PFSK-1 (cell line): ENCODE measurements around the gene OBSL1.

Experiments
- FOXP2 ChIP-seq: optimal IDR thresholded peaks from 2 replicates; pipeline ENCODE3; 2011; ENCODE audit warnings: borderline replicate concordance, control low read depth, inconsistent platforms; ENCODE audit not compliant: insufficient read depth; ENCODE audit errors: extremely low read length, extremely low read depth
- POLR2AphosphoS5 ChIP-seq: IDR thresholded peaks from 2 replicates; pipeline ENCODE4 v1.6.1; 2012; ENCODE audit warnings: low read depth, mild to moderate bottlenecking, control low read depth, low read length, moderate library complexity
- REST ChIP-seq, 2 experiments: IDR thresholded peaks; 2 replicates each; pipeline versions ENCODE4 v1.6.1 to v1.8.0; 2011 to 2012; ENCODE audit warnings: low read depth in 2 of 2, low read length in 2 of 2, control low read depth in 1 of 2, inconsistent platforms in 1 of 2, mild to moderate bottlenecking in 1 of 2, moderate library complexity in 1 of 2; ENCODE audit not compliant: insufficient read depth in 1 of 2
- SIN3A ChIP-seq: IDR thresholded peaks from 2 replicates; pipeline ENCODE4 v1.6.1; 2012; ENCODE audit warnings: mild to moderate bottlenecking, low read length, moderate library complexity, borderline replicate concordance; ENCODE audit not compliant: insufficient read depth
- TAF1 ChIP-seq: IDR thresholded peaks from 2 replicates; pipeline ENCODE4 v1.6.1; 2012; ENCODE audit warnings: low read length, control low read depth, borderline replicate concordance; ENCODE audit not compliant: insufficient read depth

Gene OBSL1

GRCh38 chr2:219615894-219616293, 44.6 kb upstream of the OBSL1 start:
- TF ChIP-seq POLR2AphosphoS5 (no peak), TAF1 (no peak), FOXP2 (no peak), REST (IDR thresholded peaks at IDR 0.05; ENCODE audit: insufficient read depth in 1 of 2, low read depth in 2 of 2, low read length in 2 of 2) (no peak), SIN3A (no peak)

GRCh38 chr2:219615036-219615435, 43.7 kb upstream of the OBSL1 start:
- TF ChIP-seq REST (IDR thresholded peaks at IDR 0.05; ENCODE audit: insufficient read depth in 1 of 2, low read depth in 2 of 2, low read length in 2 of 2), result no peak

- TF ChIP-seq SIN3A (no peak), POLR2AphosphoS5 (no peak), TAF1 (no peak), REST (IDR thresholded peaks at IDR 0.05; ENCODE audit: insufficient read depth in 1 of 2, low read depth in 2 of 2, low read length in 2 of 2) (no peak), FOXP2 (no peak)
Measured at GRCh38 chr2:219614076-219614860, 42.9 kb upstream of the OBSL1 start.

- TF ChIP-seq TAF1, result no peak
- no peak for TF ChIP-seq SIN3A
- no peak for TF ChIP-seq FOXP2
- TF ChIP-seq POLR2AphosphoS5, result no peak
- no peak for TF ChIP-seq REST (IDR thresholded peaks at IDR 0.05; ENCODE audit: insufficient read depth in 1 of 2, low read depth in 2 of 2, low read length in 2 of 2)
Measured at GRCh38 chr2:219613461-219614070, 42.2 kb upstream of the OBSL1 start.
